Adipose tissue (tissue), 3 donors: ENCODE measurements around the gene SEC24C. TPM values are rescaled to one million over a fixed set of nuclear protein-coding genes. Genes with fewer than 3 reads are reported as not detected.

Experiments
- H3K27ac ChIP-seq: one replicate; pipeline ENCODE4 v1.5.1; 2013; ENCODE audit warnings: low read depth, low read length
- WGBS, 3 donors: extraction: QIAGEN DNeasy Blood & Tissue Kit; methylation state at CpG; one replicate each; pipeline ENCODE4 v1.1.7; 2013; 5-methylcytosine and 5-hydroxymethylcytosine counted together
- polyA plus RNA-seq, 3 donors: library from polyadenylated mRNA; stranded (reverse); fragments of 200-250 nt; gene quantifications; one replicate each; pipeline ENCODE4 v1.2.3, GENCODE V29; 2013
- donor health status: healthy with polysubstance abuse.
- donor health status: Bipolar disorder and iron deficiency.
- donor health status: healthy.

Gene SEC24C
- polyA plus RNA-seq, 3 donors, result 22.1 to 34.1 (median 32.9) TPM

GRCh38 chr10:73801253-73801590 is 57.0 kb downstream of the SEC24C start:
- no peak overlapping the region for H3K27ac ChIP-seq
- WGBS, 3 donors, result 93 to 94% (median 94%) methylated on average over 13 of the region's 13 CpGs

- 80 to 86% (median 85%) methylated on average over 11 of the region's 11 CpGs for WGBS, 3 donors
- no peak overlapping the region for H3K27ac ChIP-seq
Measured at GRCh38 chr10:73802276-73802991, 58.3 kb downstream of the SEC24C start.

DNA sequence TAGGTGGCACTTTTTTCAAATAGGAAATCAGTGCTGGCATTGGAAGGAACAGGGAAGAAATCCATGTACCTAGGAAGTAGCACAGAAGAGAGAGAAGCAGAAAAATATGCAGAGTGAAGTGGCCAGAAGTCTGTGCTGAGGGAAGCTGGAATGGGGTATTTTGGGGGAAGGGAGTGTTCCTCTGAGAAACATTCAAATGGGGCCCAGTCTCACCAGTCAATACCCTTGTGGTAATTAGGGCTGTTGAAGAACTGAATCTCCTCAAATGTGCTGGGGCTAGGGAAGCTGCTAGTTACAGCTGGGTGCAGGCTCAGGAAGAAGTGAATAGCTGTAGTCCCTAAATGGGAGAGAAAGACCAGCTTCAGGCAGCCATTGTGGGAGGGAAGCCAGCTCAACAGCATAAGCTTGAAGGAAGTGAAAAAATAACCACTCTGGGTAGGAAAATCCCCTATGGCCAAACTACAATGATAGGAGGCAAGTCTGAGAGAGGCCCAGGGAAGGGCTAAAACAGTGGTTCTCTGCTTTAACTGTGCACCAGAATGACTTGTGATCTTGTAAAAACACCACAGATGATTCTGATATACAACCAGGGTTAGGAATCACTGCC is 59.6 kb downstream of the SEC24C start:
- no peak overlapping the region for H3K27ac ChIP-seq

GRCh38 chr10:73806176-73806950 is 62.2 kb downstream of the SEC24C start:
- H3K27ac ChIP-seq, result no peak overlapping the region
- WGBS, 3 donors, result 92 to 93% (median 93%) methylated on average over 14 of the region's 14 CpGs

DNA sequence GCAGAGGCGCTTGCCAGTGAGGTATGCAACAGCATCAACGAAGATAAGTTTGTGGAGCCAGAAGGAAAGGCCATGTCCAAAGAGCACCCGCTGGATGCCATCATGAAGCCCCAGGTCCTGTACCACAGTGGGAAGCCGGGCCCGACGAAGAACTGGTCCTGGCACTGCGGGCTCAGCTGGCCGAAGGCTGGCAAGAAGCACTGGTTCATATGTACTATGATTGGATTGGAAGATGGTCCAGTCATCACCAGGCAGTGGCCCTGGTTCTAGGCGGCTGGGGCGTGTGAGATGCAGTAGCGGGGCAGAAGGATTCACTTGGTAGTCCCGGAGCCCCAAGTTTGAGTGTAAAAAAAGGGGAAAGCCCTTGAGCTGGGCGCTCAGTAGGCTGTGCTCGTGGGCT is 63.3 kb downstream of the SEC24C start:
- H3K27ac ChIP-seq, result no peak overlapping the region
- 94 to 98% (median 96%) methylated on average over 14 of the region's 14 CpGs for WGBS, 3 donors

DNA sequence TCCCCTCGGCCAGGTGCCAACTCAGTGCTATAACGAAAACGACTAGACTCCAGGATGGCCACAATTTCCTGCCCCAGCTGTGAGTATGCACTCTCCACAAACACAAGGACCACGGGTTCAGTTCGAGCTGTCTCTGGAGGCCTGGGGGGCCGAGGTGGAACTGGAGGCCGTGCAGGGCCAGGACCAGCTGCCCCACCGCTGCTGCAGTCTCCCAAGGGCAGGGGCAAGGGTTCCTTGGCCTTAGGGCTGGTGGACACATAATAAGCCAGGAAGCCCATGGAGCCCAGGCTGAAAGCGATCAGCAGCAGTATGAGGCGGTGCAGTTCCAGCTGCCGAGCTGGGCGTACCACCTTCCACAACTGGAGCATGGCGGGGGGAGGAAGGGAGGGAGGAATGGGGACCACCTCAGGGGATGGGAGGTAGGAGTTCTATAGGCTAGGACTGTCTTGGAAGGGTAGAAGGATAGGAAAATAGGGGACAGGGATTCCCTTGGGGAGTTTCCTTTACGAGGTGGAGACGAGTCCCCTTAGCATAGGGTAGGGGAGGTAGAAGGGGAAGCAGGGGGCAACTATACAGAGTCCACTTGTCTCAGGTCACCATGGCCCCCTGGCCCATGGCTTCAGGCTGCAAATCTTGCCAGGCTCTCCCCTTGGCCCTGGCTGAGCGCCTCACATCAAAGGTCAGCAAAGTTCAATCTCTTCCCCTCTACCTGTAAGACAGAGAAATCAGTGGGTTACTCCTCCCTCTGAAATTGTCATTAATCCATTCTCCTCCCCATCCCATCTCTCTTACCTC is 64.0 kb downstream of the SEC24C start:
- 89 to 95% (median 90%) methylated on average over 16 of the region's 16 CpGs for WGBS, 3 donors
- no peak overlapping the region for H3K27ac ChIP-seq

GRCh38 chr10:73809061-73809818 is 65.1 kb downstream of the SEC24C start:
- no peak overlapping the region for H3K27ac ChIP-seq
- WGBS, 3 donors, result 41 to 74% (median 62%) methylated on average over 5 of the region's 5 CpGs

- H3K27ac ChIP-seq, result no peak overlapping the region
- 58 to 78% (median 63%) methylated on average over 7 of the region's 7 CpGs for WGBS, 3 donors
Measured at GRCh38 chr10:73810358-73810734, 66.2 kb downstream of the SEC24C start.

DNA sequence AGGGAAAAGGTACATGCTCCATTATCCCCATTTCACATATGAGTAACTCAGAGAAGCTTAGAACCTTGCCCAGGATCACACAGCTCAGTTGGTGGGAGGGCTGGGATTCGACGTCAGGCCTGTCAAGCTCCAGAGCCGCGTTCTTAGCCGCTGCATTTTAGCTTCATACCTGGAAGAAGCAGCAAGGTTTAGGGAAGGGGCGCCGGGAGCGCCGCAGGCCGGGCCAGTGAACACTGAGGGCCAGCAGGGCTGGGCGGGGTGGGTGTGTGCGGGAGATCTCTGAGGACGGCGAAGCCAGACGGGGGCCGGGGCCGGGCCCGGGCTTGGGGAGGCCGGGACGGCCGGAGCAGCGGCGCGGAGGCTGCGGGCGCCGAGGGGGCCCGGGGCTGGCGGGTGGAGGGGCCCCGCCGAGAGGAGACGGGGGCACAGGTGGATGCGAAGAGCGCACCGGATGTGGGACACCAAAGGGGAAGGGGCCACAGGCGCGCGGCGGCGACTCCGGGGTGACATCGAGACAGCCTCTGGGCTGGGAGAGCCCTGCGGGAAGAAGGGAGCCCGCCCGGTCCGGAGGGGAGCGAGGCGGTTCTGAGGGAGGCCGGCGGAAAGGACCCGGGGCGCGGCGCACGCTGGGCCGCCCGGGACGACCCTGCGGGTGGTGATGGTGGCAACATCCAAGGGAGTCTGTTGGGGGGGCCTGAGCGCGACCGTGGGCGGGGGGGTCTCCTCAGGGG is 66.7 kb downstream of the SEC24C start:
- 1% methylated on average over 40 to 63 of the region's 63 CpGs for WGBS, 3 donors
- peak overlapping the region; percentile 83 for H3K27ac ChIP-seq

- H3K27ac ChIP-seq, result no peak overlapping the region
- WGBS, 3 donors, result 89 to 96% (median 95%) methylated on average over 4 of the region's 4 CpGs
Measured at GRCh38 chr10:73812657-73813056, 68.5 kb downstream of the SEC24C start.

DNA sequence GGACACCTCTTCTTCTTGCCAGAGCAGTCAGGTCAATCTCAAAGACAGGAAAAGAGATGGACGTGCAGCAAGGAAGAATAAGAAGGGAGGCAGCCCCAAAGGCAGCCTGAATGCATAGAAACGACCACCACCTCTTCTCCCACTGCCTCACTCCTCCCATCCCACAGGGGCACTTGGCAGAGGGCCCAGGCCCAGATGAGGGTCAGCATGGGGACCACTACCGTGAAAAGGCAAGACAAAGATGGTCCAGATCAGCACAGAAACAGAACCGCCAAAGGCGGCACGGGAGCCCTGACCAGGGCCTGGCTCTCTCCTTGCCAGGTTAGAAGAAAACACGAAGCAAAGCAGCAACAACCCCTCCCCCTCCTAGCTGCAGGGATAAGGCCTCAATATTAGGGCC is 69.2 kb downstream of the SEC24C start:
- H3K27ac ChIP-seq, result no peak overlapping the region
- 82 to 88% (median 84%) methylated on average over 7 of the region's 7 CpGs for WGBS, 3 donors

DNA sequence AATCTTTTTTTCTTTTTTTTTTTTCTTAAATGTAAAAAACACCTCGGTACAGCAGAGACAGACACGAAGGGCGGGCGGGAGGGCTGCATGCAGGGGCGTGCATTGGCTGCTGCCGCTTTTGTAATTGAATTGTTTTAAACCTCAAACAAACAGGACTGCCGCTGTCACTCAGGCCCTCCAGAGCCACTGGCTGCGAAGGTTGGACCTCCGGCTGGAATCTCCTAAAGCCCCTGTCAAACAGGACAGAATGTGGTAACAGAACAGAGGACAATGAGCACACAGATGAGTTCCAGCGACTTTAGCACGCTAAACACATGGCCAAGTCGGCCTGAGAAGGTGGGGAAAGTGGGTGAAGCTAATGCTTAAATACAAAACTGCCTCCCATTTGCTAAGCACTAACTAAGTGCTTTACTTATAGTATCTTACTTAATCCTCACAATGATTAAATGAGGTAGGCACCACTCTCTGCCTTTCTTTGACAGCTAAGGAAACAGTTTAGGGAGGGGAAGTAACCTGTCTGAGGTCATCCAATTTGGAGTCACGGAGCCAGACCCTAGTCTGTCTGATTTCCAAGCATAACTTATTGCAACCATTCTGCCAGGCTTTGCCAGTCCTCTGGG is 70.2 kb downstream of the SEC24C start:
- 88 to 90% (median 88%) methylated on average over 13 of the region's 13 CpGs for WGBS, 3 donors
- no peak overlapping the region for H3K27ac ChIP-seq

GRCh38 chr10:73814896-73815718 is 70.9 kb downstream of the SEC24C start:
- 80 to 88% (median 85%) methylated on average over 22 of the region's 22 CpGs for WGBS, 3 donors
- no peak overlapping the region for H3K27ac ChIP-seq

DNA sequence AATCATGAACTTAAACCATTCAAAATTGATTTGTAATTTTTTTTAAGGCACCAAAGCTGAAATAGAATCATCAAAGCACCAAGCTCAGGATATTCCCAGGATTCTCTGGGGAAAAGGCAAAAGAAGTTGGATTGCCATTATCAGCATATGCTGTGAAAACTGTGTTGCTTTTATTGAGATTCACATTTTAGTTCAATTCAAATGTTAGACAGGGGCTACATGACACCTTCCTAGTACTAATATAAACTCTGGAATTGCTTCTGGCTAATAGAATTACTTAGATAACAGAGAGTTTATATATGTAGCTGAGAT is 71.5 kb downstream of the SEC24C start:
- no peak overlapping the region for H3K27ac ChIP-seq

DNA sequence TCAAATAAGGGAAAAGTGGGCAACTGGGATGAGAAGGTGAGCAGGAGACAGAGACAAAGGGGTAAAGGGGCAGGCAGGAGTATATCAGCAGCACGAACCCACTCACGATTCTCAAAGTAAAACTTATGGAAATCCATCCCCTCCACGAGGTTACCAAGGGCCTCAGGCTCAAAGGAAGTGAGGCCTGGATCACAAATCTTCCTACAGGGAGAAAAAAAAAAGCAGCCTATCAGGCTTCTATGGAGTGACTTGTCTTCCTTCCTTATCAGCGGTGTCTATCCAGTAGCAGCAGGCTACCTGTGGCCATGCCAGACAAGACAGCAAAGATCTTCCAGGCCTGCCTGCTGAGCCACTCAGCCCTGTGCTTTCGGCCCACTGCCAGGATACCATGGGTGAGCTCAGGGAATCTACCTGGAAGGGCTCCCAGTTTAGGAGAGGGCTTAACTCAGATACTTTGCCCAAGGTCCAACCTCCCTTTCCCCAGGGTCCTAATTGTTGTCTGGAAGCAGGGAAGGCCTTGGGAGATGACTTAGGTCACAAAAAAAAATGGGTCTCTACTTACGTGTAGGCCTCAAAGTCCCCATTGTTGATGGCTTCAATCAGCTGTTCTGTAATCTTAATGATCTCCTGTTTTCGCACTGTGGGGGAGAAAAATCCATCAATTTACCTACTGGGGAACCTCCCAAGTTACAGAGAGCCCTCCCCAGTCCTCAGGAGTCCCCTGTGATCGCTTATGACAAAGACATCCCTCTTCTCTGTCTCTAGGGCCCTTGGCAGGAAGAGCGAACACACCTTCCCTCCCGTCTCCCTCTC is 73.0 kb downstream of the SEC24C start:
- H3K27ac ChIP-seq, result no peak overlapping the region
- WGBS, 3 donors, result 81 to 92% (median 88%) methylated on average over 10 of the region's 10 CpGs

DNA sequence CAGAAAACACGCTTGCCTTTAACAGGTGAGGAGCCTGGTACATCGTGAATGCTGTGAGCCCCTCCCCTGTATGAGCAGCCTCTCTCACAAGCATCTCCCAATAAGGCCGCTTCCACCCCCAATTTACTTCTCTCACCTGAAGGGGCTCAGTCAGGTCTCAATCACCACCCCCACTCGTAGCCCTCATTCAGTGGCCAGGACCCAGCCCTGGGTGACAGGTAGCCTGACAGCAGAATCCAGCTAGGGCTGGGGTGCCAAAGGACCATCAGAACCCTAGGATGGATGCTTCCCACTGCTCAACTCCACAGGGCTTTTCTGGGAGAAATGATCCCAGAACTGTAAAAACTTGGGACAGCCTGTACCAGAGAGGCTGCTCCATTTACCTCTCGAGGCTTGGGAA is 73.7 kb downstream of the SEC24C start:
- 89 to 95% (median 91%) methylated on average over 5 of the region's 5 CpGs for WGBS, 3 donors
- H3K27ac ChIP-seq, result no peak overlapping the region
